ENCODE results near the gene ZP3.
"Not testable (repeated sequence)": the region's sequence is repeated elsewhere in the genome, so short reads cannot be mapped to it uniquely, and the experiment has no call there.

DNA sequence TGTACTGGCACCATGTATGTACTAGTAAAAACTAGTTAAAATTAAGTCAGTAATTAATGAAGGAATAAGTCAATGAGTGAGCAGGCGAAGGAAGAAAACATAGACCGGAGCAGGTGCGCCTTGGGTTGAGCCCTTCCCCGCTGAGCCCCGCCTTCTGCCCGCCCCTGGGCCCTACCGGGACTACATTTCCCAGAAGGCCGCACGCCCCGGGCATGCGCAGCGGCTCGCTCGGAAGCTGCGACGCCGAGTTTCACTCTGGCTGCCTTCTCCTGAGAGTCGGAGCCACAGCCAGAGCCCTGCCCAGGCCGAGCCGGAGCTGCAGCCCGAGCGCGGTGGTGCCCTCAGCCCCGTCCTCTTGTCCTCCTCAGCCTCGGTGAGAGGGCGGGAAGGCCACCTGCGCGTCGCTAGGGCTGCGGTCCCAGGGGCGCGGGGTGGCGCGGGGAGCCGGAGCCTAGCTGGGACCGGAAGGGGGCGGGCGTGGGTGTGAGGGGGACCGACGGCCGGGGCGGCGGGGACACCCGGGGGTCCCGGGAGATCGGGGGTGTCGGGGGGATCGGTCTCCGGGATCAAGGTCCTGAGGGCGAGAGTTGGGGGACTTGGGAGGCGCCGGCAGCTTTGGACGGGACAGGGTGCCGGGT, 36.8 kb downstream of the ZP3 start, which contains the start of gene DTX2:
- not testable (repeated sequence) for TF ChIP-seq EZH2 (IDR thresholded peaks at IDR 0.05; ENCODE audit: low read depth, low read length, severe bottlenecking); SUZ12 (IDR thresholded peaks at IDR 0.05; ENCODE audit: low read length); EP300 (IDR thresholded peaks at IDR 0.05; ENCODE audit: borderline replicate concordance in 1 of 2, low read depth in 2 of 2, low read length in 2 of 2); JUND (IDR thresholded peaks at IDR 0.05; ENCODE audit: low read length); RFX5 (IDR thresholded peaks at IDR 0.05; ENCODE audit: borderline replicate concordance, low read depth, low read length); ZNF274 (IDR thresholded peaks at IDR 0.05; ENCODE audit: borderline replicate concordance, extremely low read depth, low read length); RNF2 (IDR thresholded peaks at IDR 0.05; ENCODE audit: borderline replicate concordance, low read depth, low read length, missing control alignments, poor library complexity, severe bottlenecking); RAD21 (IDR thresholded peaks at IDR 0.05 in 1 of 2, conservative IDR thresholded peaks at IDR 0.05 in 1 of 2; ENCODE audit: low read depth in 2 of 2, low read length in 2 of 2); SP4 (IDR thresholded peaks at IDR 0.05; ENCODE audit: low read length); RXRA (IDR thresholded peaks at IDR 0.05; ENCODE audit: insufficient read depth, low read depth, low read length); POLR2A (IDR thresholded peaks at IDR 0.05; ENCODE audit: control extremely low read depth in 1 of 2, low read depth in 2 of 2, low read length in 2 of 2)
- TF ChIP-seq, protein P1, sequence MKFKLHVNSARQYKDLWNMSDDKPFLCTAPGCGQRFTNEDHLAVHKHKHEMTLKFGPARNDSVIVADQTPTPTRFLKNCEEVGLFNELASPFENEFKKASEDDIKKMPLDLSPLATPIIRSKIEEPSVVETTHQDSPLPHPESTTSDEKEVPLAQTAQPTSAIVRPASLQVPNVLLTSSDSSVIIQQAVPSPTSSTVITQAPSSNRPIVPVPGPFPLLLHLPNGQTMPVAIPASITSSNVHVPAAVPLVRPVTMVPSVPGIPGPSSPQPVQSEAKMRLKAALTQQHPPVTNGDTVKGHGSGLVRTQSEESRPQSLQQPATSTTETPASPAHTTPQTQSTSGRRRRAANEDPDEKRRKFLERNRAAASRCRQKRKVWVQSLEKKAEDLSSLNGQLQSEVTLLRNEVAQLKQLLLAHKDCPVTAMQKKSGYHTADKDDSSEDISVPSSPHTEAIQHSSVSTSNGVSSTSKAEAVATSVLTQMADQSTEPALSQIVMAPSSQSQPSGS (IDR thresholded peaks at IDR 0.05; ENCODE audit: low read length) = not testable (repeated sequence)
- TF ChIP-seq, protein P2, sequence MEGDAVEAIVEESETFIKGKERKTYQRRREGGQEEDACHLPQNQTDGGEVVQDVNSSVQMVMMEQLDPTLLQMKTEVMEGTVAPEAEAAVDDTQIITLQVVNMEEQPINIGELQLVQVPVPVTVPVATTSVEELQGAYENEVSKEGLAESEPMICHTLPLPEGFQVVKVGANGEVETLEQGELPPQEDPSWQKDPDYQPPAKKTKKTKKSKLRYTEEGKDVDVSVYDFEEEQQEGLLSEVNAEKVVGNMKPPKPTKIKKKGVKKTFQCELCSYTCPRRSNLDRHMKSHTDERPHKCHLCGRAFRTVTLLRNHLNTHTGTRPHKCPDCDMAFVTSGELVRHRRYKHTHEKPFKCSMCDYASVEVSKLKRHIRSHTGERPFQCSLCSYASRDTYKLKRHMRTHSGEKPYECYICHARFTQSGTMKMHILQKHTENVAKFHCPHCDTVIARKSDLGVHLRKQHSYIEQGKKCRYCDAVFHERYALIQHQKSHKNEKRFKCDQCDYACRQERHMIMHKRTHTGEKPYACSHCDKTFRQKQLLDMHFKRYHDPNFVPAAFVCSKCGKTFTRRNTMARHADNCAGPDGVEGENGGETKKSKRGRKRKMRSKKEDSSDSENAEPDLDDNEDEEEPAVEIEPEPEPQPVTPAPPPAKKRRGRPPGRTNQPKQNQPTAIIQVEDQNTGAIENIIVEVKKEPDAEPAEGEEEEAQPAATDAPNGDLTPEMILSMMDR (IDR thresholded peaks at IDR 0.05; ENCODE audit: control extremely low read depth in 1 of 3, insufficient read depth in 1 of 3, low read depth in 1 of 3, low read length in 3 of 3) = not testable (repeated sequence)
- TF ChIP-seq, protein P3, sequence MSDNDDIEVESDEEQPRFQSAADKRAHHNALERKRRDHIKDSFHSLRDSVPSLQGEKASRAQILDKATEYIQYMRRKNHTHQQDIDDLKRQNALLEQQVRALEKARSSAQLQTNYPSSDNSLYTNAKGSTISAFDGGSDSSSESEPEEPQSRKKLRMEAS (IDR thresholded peaks at IDR 0.05) = not testable (repeated sequence)
